Loucy (cell line): Measurements from ENCODE around the gene DPP4.

Source experiments
- EZH2phosphoT487 ChIP-seq: fragments of 200-600 bp; IDR thresholded peaks from 2 replicates; pipeline ENCODE4 v1.6.1; 2018; ENCODE audit warnings: antibody characterized with exemption, mild to moderate bottlenecking, moderate library complexity, borderline replicate concordance
- TF ChIP-seq, protein P1 (sequence below): fragments of 200-600 bp; sonication (generic); conservative IDR thresholded peaks from 2 replicates; pipeline ENCODE4 v1.5.1; 2014; ENCODE audit warnings: mild to moderate bottlenecking, antibody characterized with exemption, low read length

DNA sequence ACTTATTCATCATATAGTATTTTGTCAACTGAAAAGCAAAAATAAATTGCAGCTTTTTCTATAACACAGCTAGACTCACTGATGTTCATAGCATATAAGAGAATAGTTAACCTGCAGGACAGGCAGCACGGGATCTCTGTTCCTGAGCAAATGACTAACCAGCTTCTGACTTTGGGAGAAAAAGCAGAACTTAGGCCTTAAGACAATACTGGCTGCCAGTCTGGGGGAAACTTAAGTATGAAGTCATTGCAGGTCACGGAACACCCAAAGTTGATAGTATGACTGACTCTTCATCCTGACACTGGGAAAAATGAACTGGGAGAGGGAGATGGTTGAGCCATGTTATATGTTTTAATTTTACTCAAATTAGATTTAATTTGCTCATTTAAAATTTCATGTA is 113.0 kb downstream of the DPP4 start:
- TF ChIP-seq, protein P1, sequence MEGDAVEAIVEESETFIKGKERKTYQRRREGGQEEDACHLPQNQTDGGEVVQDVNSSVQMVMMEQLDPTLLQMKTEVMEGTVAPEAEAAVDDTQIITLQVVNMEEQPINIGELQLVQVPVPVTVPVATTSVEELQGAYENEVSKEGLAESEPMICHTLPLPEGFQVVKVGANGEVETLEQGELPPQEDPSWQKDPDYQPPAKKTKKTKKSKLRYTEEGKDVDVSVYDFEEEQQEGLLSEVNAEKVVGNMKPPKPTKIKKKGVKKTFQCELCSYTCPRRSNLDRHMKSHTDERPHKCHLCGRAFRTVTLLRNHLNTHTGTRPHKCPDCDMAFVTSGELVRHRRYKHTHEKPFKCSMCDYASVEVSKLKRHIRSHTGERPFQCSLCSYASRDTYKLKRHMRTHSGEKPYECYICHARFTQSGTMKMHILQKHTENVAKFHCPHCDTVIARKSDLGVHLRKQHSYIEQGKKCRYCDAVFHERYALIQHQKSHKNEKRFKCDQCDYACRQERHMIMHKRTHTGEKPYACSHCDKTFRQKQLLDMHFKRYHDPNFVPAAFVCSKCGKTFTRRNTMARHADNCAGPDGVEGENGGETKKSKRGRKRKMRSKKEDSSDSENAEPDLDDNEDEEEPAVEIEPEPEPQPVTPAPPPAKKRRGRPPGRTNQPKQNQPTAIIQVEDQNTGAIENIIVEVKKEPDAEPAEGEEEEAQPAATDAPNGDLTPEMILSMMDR, result no peak
- no peak for TF ChIP-seq EZH2phosphoT487
